Tibial nerve (tissue), 4 donors: Measurements from ENCODE around the gene CDH8. TPM values are rescaled to one million over a fixed set of nuclear protein-coding genes. Genes with fewer than 3 reads are reported as not detected.

ENCODE experiments used
- DNase-seq, 2 donors: peaks; one replicate each; pipeline ENCODE4 v3.0.0-alpha.2; 2019; ENCODE audit warnings: low spot score in 2 of 2
- H3K27ac ChIP-seq, 4 donors: fragments of 200-600 bp; sonication (generic) in 3 of 4; one replicate each; pipeline ENCODE4 v1.5.1; 2017 to 2019; ENCODE audit warnings: mild to moderate bottlenecking in 1 of 4
- H3K27me3 ChIP-seq, 2 donors: fragments of 200-600 bp; sonication (generic) in 1 of 2; one replicate each; pipeline versions ENCODE4 v1.5.1 to v1.6.0; 2017 to 2019
- H3K36me3 ChIP-seq, 3 donors: fragments of 200-600 bp; sonication (generic); one replicate each; pipeline ENCODE4 v1.5.1; 2018 to 2019
- H3K4me1 ChIP-seq, 4 donors: fragments of 200-600 bp; sonication (generic) in 3 of 4; one replicate each; pipeline ENCODE4 v1.5.1; 2017 to 2019
- H3K4me3 ChIP-seq, 4 donors: fragments of 200-600 bp; sonication (generic) in 3 of 4; one replicate each; pipeline ENCODE4 v1.5.1; 2017 to 2019; ENCODE audit warnings: mild to moderate bottlenecking in 1 of 4, moderate library complexity in 1 of 4
- H3K9me3 ChIP-seq, 4 donors: fragments of 200-600 bp; sonication (generic) in 3 of 4; one replicate each; pipeline ENCODE4 v1.5.1; 2017 to 2019
- CTCF ChIP-seq, 5 experiments: fragments of 200-600 bp in 3 of 5; fragments of 450-650 bp in 2 of 5; sonication (generic) in 3 of 5; IDR thresholded peaks; one replicate each; pipeline ENCODE4 v1.5.1; 2016 to 2019; ENCODE audit warnings: antibody characterized with exemption in 5 of 5, mild to moderate bottlenecking in 3 of 5, moderate library complexity in 2 of 5
- EP300 ChIP-seq, 2 donors: sonication (generic); formaldehyde crosslinking; IDR thresholded peaks; one replicate each; pipeline ENCODE4 v1.6.1; 2017; ENCODE audit warnings: antibody characterized with exemption in 2 of 2, mild to moderate bottlenecking in 1 of 2
- POLR2A ChIP-seq, 2 donors: fragments of 450-650 bp; IDR thresholded peaks; one replicate each; pipeline ENCODE4 v1.6.1; 2017; ENCODE audit warnings: antibody characterized with exemption in 2 of 2, mild to moderate bottlenecking in 2 of 2, moderate library complexity in 2 of 2
- WGBS, 2 donors: methylation state at CpG; one replicate each; pipeline ENCODE4 v1.1.5; 2018; 5-methylcytosine and 5-hydroxymethylcytosine counted together
- total RNA-seq, 4 donors: library from RNA; depleted of rRNA; stranded (reverse); fragments of >200 nt; gene quantifications; one replicate each; pipeline ENCODE4 v1.1.0, GENCODE V29; 2016

CDH8 gene
- total RNA-seq, 4 donors from 2014 or later, result 0.22 TPM; not detected in 3

GRCh38 chr16:61617219-61617783, 418.9 kb downstream of the CDH8 start:
- WGBS, 2 donors, result 67 to 79% methylated on average over 5 of the region's 5 CpGs
- no peaks in the 10 kb centered on the region for H3K27me3 ChIP-seq
- no peak overlapping the region for H3K27ac ChIP-seq
- TF ChIP-seq EP300 (IDR thresholded peaks at IDR 0.05), result no peak
- no peak for TF ChIP-seq POLR2A (IDR thresholded peaks at IDR 0.05)
- TF ChIP-seq CTCF (IDR thresholded peaks at IDR 0.05), result no peak
- H3K9me3 ChIP-seq, result no peaks in the 10 kb centered on the region
- no peaks in the 10 kb centered on the region for H3K36me3 ChIP-seq
- no peak for DNase-seq
- H3K4me3 ChIP-seq, result no peak overlapping the region
- no peaks in the 10 kb centered on the region for H3K4me1 ChIP-seq

GRCh38 chr16:61616088-61616487, 420.1 kb downstream of the CDH8 start:
- no peaks in the 10 kb centered on the region for H3K4me1 ChIP-seq
- H3K36me3 ChIP-seq, result no peaks in the 10 kb centered on the region
- H3K27me3 ChIP-seq, result no peaks in the 10 kb centered on the region
- WGBS, 2 donors, result 81 to 86% methylated on average over 2 of the region's 2 CpGs
- no peak overlapping the region for H3K4me3 ChIP-seq
- no peak overlapping the region for H3K27ac ChIP-seq
- H3K9me3 ChIP-seq, result no peaks in the 10 kb centered on the region
- TF ChIP-seq POLR2A (IDR thresholded peaks at IDR 0.05) (no peak), EP300 (IDR thresholded peaks at IDR 0.05) (no peak), CTCF (IDR thresholded peaks at IDR 0.05) (no peak)
- DNase-seq, result no peak

GRCh38 chr16:61611847-61612491, 424.3 kb downstream of the CDH8 start:
- H3K4me3 ChIP-seq, result no peak overlapping the region
- WGBS, 2 donors, result 83 to 84% methylated on average over 4 of the region's 4 CpGs
- no peaks in the 10 kb centered on the region for H3K4me1 ChIP-seq
- TF ChIP-seq EP300 (IDR thresholded peaks at IDR 0.05) (no peak), POLR2A (IDR thresholded peaks at IDR 0.05) (no peak)
- no peak overlapping the region for H3K27ac ChIP-seq
- DNase-seq, result no peak
- no peaks in the 10 kb centered on the region for H3K9me3 ChIP-seq
- no peaks in the 10 kb centered on the region for H3K36me3 ChIP-seq
- no peaks in the 10 kb centered on the region for H3K27me3 ChIP-seq

GRCh38 chr16:61606581-61606980, 429.7 kb downstream of the CDH8 start:
- Histone ChIP-seq H3K4me1 (no peaks in the 10 kb centered on the region), H3K27ac (no peak overlapping the region), H3K36me3 (no peaks in the 10 kb centered on the region), H3K9me3 (peaks cover 0 to 4% (median 0%) of the 10 kb centered on the region in 4 donors), H3K27me3 (no peaks in the 10 kb centered on the region), H3K4me3 (no peak overlapping the region)
- 70 to 86% methylated on average over 1 of the region's 1 CpG for WGBS, 2 donors
- no peak for TF ChIP-seq EP300 (IDR thresholded peaks at IDR 0.05)
- DNase-seq, result no peak
